ENCODE results near the gene LRFN2.

LRFN2 gene

GRCh38 chr6:40427196-40427595 lies 160.0 kb downstream of the LRFN2 start:
- DNase-seq = no peak

GRCh38 chr6:40426346-40427066 lies 160.7 kb downstream of the LRFN2 start:
- DNase-seq = no peak

- DNase-seq = no peak
Observed at GRCh38 chr6:40425192-40425919, 161.8 kb downstream of the LRFN2 start.

GRCh38 chr6:40422046-40422445 lies 165.1 kb downstream of the LRFN2 start:
- no peak for DNase-seq

- no peak for DNase-seq
Observed at GRCh38 chr6:40419946-40420728, 167.0 kb downstream of the LRFN2 start.

- DNase-seq = no peak
Observed at GRCh38 chr6:40419377-40419776, 167.8 kb downstream of the LRFN2 start.

GRCh38 chr6:40417031-40417430 lies 170.1 kb downstream of the LRFN2 start:
- no peak for DNase-seq

GRCh38 chr6:40414617-40415016 lies 172.5 kb downstream of the LRFN2 start:
- no peak for DNase-seq

GRCh38 chr6:40413239-40413638 lies 173.9 kb downstream of the LRFN2 start:
- DNase-seq = no peak

- no peak for DNase-seq
Observed at GRCh38 chr6:40411881-40412280, 175.3 kb downstream of the LRFN2 start.

GRCh38 chr6:40410821-40411220 lies 176.3 kb downstream of the LRFN2 start:
- no peak for DNase-seq

GRCh38 chr6:40409716-40410397 lies 177.3 kb downstream of the LRFN2 start:
- no peak for DNase-seq

- DNase-seq = no peak
Observed at GRCh38 chr6:40408786-40409542, 178.2 kb downstream of the LRFN2 start.

- DNase-seq = no peak
Observed at GRCh38 chr6:40407239-40407638, 179.9 kb downstream of the LRFN2 start.

GRCh38 chr6:40406175-40406574 lies 181.0 kb downstream of the LRFN2 start:
- no peak for DNase-seq

GRCh38 chr6:40400738-40401137 lies 186.4 kb downstream of the LRFN2 start:
- no peak for DNase-seq

GRCh38 chr6:40399888-40400457 lies 187.2 kb downstream of the LRFN2 start:
- DNase-seq = no peak

- no peak for DNase-seq
Observed at GRCh38 chr6:40398810-40399477, 188.2 kb downstream of the LRFN2 start.

GRCh38 chr6:40398034-40398691 lies 189.0 kb downstream of the LRFN2 start:
- DNase-seq = no peak

- DNase-seq = no peak
Observed at GRCh38 chr6:40397287-40398033, 189.7 kb downstream of the LRFN2 start.
